Activated T-cell treated with anti-CD3 and anti-CD28 coated beads, Interleukin-2, amount 50 U/mL, for 72 hours (primary cell): ENCODE data around the gene LRP1B. TPM values are rescaled to one million over a fixed set of nuclear protein-coding genes. Genes with fewer than 3 reads are reported as not detected.
"Not testable (repeated sequence)": the region's sequence is repeated elsewhere in the genome, so short reads cannot be mapped to it uniquely, and the experiment has no call there.

Experiments used
- ATAC-seq, 2 donors: fragments of 150-1000 bp; cut with Tn5 transposase; replicated peaks in 1 of 2; 2 replicates each; pipeline ENCODE4 v1.10.0; 2021; ENCODE audit warnings: moderate library complexity in 2 of 2, mild to moderate bottlenecking in 1 of 2
- DNase-seq, 2 donors: peaks; one replicate each; pipeline ENCODE4 v3.0.0; 2021 to 2022; ENCODE audit warnings: mixed read lengths in 1 of 2
- H3K27ac Mint-ChIP-seq: one replicate; pipeline ENCODE4 v1.8.0; 2022; ENCODE audit warnings: mild to moderate bottlenecking, moderate library complexity, mixed read lengths
- H3K27me3 Mint-ChIP-seq: one replicate; pipeline ENCODE4 v1.8.0; 2022; ENCODE audit warnings: low read depth, mixed read lengths
- H3K36me3 Mint-ChIP-seq, 2 donors: one replicate each; pipeline ENCODE4 v1.8.0; 2022; ENCODE audit warnings: mixed read lengths in 2 of 2, mild to moderate bottlenecking in 1 of 2; ENCODE audit not compliant: insufficient read depth in 2 of 2
- H3K4me1 Mint-ChIP-seq: one replicate; pipeline ENCODE4 v1.8.0; 2022; ENCODE audit warnings: low read depth, mixed read lengths
- H3K4me3 Mint-ChIP-seq, 2 donors: one replicate each; pipeline ENCODE4 v1.8.0; 2022; ENCODE audit warnings: mild to moderate bottlenecking in 2 of 2, mixed read lengths in 2 of 2, moderate library complexity in 2 of 2
- H3K9me3 Mint-ChIP-seq, 2 donors: one replicate each; pipeline ENCODE4 v1.8.0; 2022; ENCODE audit warnings: mixed read lengths in 2 of 2
- total RNA-seq, 2 donors: library from RNA; stranded (reverse); gene quantifications; one replicate each; pipeline ENCODE4 v1.2.3, GENCODE V29; 2022

LRP1B gene
- total RNA-seq, 2 donors from 2014 or later, result not detected

- H3K27me3 Mint-ChIP-seq, result no peaks in the 10 kb centered on the region
- no peak overlapping the region for H3K4me3 Mint-ChIP-seq
- no peak overlapping the region for H3K27ac Mint-ChIP-seq
- no peak for DNase-seq
- no peaks in the 10 kb centered on the region for H3K36me3 Mint-ChIP-seq
- no peak for ATAC-seq
- no peaks in the 10 kb centered on the region for H3K4me1 Mint-ChIP-seq
- H3K9me3 Mint-ChIP-seq, result peaks cover 2 to 5% of the 10 kb centered on the region in 2 donors
Observed at GRCh38 chr2:142094233-142094632, 36.6 kb downstream of the LRP1B start.

- H3K27me3 Mint-ChIP-seq, result no peaks in the 10 kb centered on the region
- DNase-seq, result no peak
- ATAC-seq, result no peak
- H3K4me1 Mint-ChIP-seq, result no peaks in the 10 kb centered on the region
- H3K36me3 Mint-ChIP-seq, result peaks cover 0 to 3% of the 10 kb centered on the region in 2 donors
- H3K9me3 Mint-ChIP-seq, result peaks cover 7 to 13% of the 10 kb centered on the region in 2 donors
- no peak overlapping the region for H3K27ac Mint-ChIP-seq
- H3K4me3 Mint-ChIP-seq, result no peak overlapping the region
Observed at GRCh38 chr2:142088058-142088568, 42.7 kb downstream of the LRP1B start.

- H3K27me3 Mint-ChIP-seq, H3K27ac Mint-ChIP-seq, H3K36me3 Mint-ChIP-seq, H3K4me1 Mint-ChIP-seq, ATAC-seq, H3K4me3 Mint-ChIP-seq, DNase-seq: not testable (repeated sequence)
- peaks cover 7 to 11% of the 10 kb centered on the region in 2 donors for H3K9me3 Mint-ChIP-seq
Observed at GRCh38 chr2:142087585-142087984, 43.2 kb downstream of the LRP1B start.

GRCh38 chr2:142082368-142082767, 48.4 kb downstream of the LRP1B start:
- H3K4me1 Mint-ChIP-seq, result no peaks in the 10 kb centered on the region
- no peak overlapping the region for H3K4me3 Mint-ChIP-seq
- no peak overlapping the region for H3K27ac Mint-ChIP-seq
- H3K36me3 Mint-ChIP-seq, result peaks cover 0 to 3% of the 10 kb centered on the region in 2 donors
- ATAC-seq, result no peak
- no peak for DNase-seq
- H3K27me3 Mint-ChIP-seq, result no peaks in the 10 kb centered on the region
- H3K9me3 Mint-ChIP-seq, result peaks cover 7 to 14% of the 10 kb centered on the region in 2 donors

- ATAC-seq (no peak), DNase-seq (no peak)
- Mint-ChIP-seq H3K27ac (no peak overlapping the region), H3K4me1 (no peaks in the 10 kb centered on the region), H3K4me3 (no peak overlapping the region), H3K36me3 (no peaks in the 10 kb centered on the region), H3K27me3 (no peaks in the 10 kb centered on the region), H3K9me3 (peaks cover 6 to 8% of the 10 kb centered on the region in 2 donors)
Observed at GRCh38 chr2:142076317-142076716, 54.5 kb downstream of the LRP1B start.

GRCh38 chr2:142075826-142076225, 55.0 kb downstream of the LRP1B start:
- Mint-ChIP-seq H3K4me1 (no peaks in the 10 kb centered on the region), H3K36me3 (no peaks in the 10 kb centered on the region), H3K27me3 (no peaks in the 10 kb centered on the region), H3K27ac (no peak overlapping the region), H3K4me3 (no peak overlapping the region), H3K9me3 (peaks cover 6 to 8% of the 10 kb centered on the region in 2 donors)
- ATAC-seq (no peak), DNase-seq (no peak)

- no peaks in the 10 kb centered on the region for H3K4me1 Mint-ChIP-seq
- DNase-seq, result no peak
- ATAC-seq, result no peak
- H3K9me3 Mint-ChIP-seq, result peaks cover 2 to 9% of the 10 kb centered on the region in 2 donors
- H3K27ac Mint-ChIP-seq, result no peak overlapping the region
- no peaks in the 10 kb centered on the region for H3K36me3 Mint-ChIP-seq
- no peaks in the 10 kb centered on the region for H3K27me3 Mint-ChIP-seq
- H3K4me3 Mint-ChIP-seq, result no peak overlapping the region
Observed at GRCh38 chr2:142069251-142069888, 61.4 kb downstream of the LRP1B start.

- H3K9me3 Mint-ChIP-seq, result peaks cover 0 to 3% of the 10 kb centered on the region in 2 donors
- no peaks in the 10 kb centered on the region for H3K4me1 Mint-ChIP-seq
- no peaks in the 10 kb centered on the region for H3K27me3 Mint-ChIP-seq
- H3K27ac Mint-ChIP-seq, result no peak overlapping the region
- DNase-seq, result no peak
- no peak for ATAC-seq
- no peaks in the 10 kb centered on the region for H3K36me3 Mint-ChIP-seq
- no peak overlapping the region for H3K4me3 Mint-ChIP-seq
Observed at GRCh38 chr2:142065700-142066099, 65.1 kb downstream of the LRP1B start.

GRCh38 chr2:142065156-142065555, 65.7 kb downstream of the LRP1B start:
- no peak overlapping the region for H3K27ac Mint-ChIP-seq
- H3K36me3 Mint-ChIP-seq, result no peaks in the 10 kb centered on the region
- no peaks in the 10 kb centered on the region for H3K4me1 Mint-ChIP-seq
- H3K4me3 Mint-ChIP-seq, result no peak overlapping the region
- DNase-seq, result no peak
- ATAC-seq, result no peak
- no peaks in the 10 kb centered on the region for H3K27me3 Mint-ChIP-seq
- H3K9me3 Mint-ChIP-seq, result peaks cover 0 to 3% of the 10 kb centered on the region in 2 donors

GRCh38 chr2:142061733-142062132, 69.1 kb downstream of the LRP1B start:
- ATAC-seq, result no peak
- no peak overlapping the region for H3K27ac Mint-ChIP-seq

GRCh38 chr2:142058149-142058548, 72.7 kb downstream of the LRP1B start:
- no peak overlapping the region for H3K4me3 Mint-ChIP-seq
- no peaks in the 10 kb centered on the region for H3K27me3 Mint-ChIP-seq
- no peaks in the 10 kb centered on the region for H3K36me3 Mint-ChIP-seq
- peaks cover 3 to 5% of the 10 kb centered on the region in 2 donors for H3K9me3 Mint-ChIP-seq
- ATAC-seq (no peak), DNase-seq (no peak)
- H3K27ac Mint-ChIP-seq, result no peak overlapping the region
- H3K4me1 Mint-ChIP-seq, result no peaks in the 10 kb centered on the region

More at GRCh38 chr2:142061733-142062132, 69.1 kb downstream of the LRP1B start:
- no peaks in the 10 kb centered on the region for H3K4me1 Mint-ChIP-seq
- H3K4me3 Mint-ChIP-seq, result no peak overlapping the region
- peaks cover 1 to 2% of the 10 kb centered on the region in 2 donors for H3K9me3 Mint-ChIP-seq
- no peaks in the 10 kb centered on the region for H3K27me3 Mint-ChIP-seq
- H3K36me3 Mint-ChIP-seq, result no peaks in the 10 kb centered on the region
- no peak for DNase-seq

- DNase-seq (no peak), ATAC-seq (no peak)
- no peaks in the 10 kb centered on the region for H3K4me1 Mint-ChIP-seq
- peaks cover 3 to 5% of the 10 kb centered on the region in 2 donors for H3K9me3 Mint-ChIP-seq
- H3K36me3 Mint-ChIP-seq, result no peaks in the 10 kb centered on the region
- H3K4me3 Mint-ChIP-seq, result no peak overlapping the region
- H3K27me3 Mint-ChIP-seq, result no peaks in the 10 kb centered on the region
- H3K27ac Mint-ChIP-seq, result no peak overlapping the region
Observed at GRCh38 chr2:142056784-142057183, 74.0 kb downstream of the LRP1B start.

GRCh38 chr2:142052220-142052863, 78.5 kb downstream of the LRP1B start:
- H3K4me3 Mint-ChIP-seq, result no peak overlapping the region
- H3K9me3 Mint-ChIP-seq, result peaks cover 4 to 7% of the 10 kb centered on the region in 2 donors
- H3K27ac Mint-ChIP-seq, result no peak overlapping the region
- no peaks in the 10 kb centered on the region for H3K27me3 Mint-ChIP-seq
- no peaks in the 10 kb centered on the region for H3K4me1 Mint-ChIP-seq
- ATAC-seq (no peak), DNase-seq (no peak)
- no peaks in the 10 kb centered on the region for H3K36me3 Mint-ChIP-seq
